NOMO-1 (cell line): ENCODE measurements around the gene WNT9B.

Experiments used
- DNase-seq, 2 experiments: peaks; one replicate each; lab custom pipeline; 2025; ENCODE audit not compliant: unreplicated experiment in 2 of 2; lab: John Stamatoyannopoulos, UW

WNT9B gene

GRCh38 chr17:46853896-46854444 is 2.6 kb downstream of the WNT9B start:
- no peak for DNase-seq

GRCh38 chr17:46854515-46854914 is 3.1 kb downstream of the WNT9B start:
- no peak for DNase-seq

DNA sequence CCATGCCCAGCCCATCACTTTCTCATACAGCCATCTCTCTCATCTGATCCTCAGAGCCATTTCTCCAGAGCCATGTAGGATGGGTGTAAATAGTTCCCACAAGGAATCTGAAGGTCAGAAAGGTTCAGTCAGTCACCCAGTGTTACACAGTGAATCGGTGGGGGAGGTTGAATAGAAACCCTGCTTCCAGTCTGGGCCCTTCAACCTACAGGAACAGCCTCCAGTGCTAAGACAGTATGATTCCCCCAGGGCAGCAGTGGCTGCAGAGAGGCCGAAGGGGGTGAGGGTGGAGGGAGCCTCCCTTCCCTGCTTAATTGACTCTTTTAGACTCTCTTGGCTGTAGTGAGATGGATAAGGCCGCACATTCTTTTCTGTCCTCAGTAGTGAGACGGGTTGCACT is 3.6 kb downstream of the WNT9B start:
- DNase-seq = no peak

GRCh38 chr17:46857600-46857999 is 6.2 kb downstream of the WNT9B start:
- DNase-seq = no peak

DNA sequence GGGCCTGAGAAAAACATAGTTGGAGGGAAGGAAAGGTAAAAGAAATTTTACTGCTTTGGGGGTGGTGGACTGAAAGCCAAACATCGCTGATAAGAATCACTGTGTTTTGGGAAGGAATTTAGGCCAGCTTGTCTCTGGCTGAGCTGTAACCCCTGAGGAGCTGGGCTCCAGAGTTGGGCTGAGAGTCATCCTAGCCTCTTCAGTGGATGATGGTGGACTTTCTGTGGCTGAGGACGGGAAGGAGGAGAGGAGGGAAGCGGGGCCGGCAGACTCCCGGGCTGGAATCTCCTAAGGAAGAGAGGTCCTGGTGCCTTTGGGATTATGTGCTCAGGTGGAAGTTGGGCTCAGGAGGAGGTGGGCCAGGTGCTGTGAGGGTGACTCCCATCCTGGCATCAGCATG is 8.6 kb downstream of the WNT9B start:
- DNase-seq = no peak

DNA sequence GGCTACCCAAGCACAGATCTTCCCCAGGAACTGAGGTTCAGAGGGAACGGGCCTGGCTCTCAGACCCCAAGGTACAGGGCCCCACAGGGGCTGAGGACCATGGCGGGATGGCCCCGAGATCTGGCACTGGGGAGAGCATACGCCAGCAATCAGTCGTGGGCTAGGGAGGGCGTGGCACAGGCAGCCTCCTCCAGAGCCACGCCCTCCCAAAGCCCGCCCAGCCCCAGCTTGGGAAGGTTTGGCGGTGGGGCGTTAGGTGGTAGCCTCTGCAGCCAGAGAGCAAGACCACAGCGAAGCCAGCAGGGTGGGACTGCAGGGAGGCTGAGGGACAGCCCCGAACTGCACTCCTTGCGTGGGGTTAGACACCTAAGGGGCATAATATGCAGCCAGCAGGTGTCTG is 11.6 kb downstream of the WNT9B start:
- DNase-seq = no peak

DNA sequence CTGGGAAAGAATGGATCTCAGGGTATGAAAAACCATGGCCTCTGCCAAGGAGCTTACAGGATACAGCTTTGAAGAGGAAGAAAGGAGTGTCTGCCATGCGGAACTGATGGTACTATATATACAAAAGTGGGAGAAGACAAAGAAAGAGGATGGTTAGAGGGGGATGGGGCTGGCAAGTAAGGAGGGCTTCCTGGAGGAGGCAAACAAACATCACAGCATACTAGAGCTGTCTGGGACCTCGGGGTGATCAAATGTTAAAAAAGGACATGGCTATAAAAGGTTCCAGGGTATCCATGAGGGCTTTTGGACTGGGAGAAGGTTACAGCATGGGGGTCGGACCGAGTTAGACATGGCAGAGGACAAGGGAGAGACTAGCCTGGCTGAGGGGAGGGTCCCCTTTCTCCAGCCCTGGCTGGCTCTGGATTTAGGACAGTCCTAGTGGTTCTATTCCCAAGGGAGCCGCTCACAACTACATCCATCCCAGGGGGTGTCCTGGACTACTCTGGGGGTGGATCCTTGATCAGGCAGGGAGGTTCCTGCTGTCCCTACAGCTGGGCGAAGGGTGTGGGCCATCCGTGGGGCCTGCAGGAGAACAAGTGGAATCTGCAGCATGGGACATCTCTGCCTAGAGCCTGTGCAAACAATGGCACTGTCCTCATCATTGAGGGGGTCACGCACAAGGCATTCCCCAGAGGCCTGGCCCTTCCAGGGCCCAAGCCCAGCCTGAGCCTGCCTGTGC is 12.2 kb downstream of the WNT9B start:
- no peak for DNase-seq

GRCh38 chr17:46865100-46865499 is 13.7 kb downstream of the WNT9B start:
- DNase-seq = no peak

- DNase-seq = no peak
These were observed 14.9 kb downstream of the WNT9B start for GRCh38 chr17:46866325-46866724.

DNA sequence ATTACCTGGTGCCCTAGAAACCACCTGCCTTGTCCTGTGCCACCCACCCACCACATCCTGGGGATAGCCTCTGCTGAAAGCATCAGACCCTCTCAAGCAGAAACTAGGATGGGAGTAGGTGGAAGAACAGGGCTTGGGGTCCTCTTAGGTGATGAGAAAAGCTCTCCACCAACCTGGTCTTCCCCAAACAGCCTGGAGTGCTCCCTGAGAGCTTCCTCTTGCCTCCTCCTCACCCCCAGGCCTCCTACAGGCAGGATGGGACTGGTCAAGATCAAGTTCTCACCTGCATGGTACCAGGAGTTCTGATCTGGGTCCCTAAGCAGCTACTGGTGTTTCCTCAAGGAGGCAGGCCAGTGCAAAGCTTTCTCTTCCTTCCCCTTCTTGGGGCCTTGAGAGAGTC is 15.4 kb downstream of the WNT9B start:
- no peak for DNase-seq

DNA sequence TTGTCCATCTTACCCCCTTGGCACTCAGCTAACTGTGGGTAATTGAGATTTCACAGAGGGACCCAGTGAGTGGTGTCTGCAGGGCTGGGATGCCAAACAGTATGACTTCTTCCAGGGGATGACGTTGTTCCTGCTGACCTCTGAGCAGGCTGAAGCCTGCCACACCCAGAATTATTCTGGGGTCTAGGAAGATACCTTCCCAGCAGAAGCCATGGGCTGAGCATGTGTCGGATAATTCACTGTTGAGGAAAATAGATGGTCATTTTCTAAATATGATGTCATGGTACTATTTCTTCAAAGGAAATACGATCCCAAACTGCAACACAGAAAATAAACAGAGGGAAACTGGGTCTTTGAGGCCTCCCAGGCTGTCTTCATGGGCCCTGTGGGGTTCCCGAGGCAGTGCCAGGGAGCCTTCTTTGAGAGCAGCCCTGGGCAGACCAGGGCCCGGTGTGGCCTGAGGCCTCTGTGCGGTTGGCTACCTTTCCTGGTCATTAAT is 17.4 kb downstream of the WNT9B start:
- no peak for DNase-seq

DNA sequence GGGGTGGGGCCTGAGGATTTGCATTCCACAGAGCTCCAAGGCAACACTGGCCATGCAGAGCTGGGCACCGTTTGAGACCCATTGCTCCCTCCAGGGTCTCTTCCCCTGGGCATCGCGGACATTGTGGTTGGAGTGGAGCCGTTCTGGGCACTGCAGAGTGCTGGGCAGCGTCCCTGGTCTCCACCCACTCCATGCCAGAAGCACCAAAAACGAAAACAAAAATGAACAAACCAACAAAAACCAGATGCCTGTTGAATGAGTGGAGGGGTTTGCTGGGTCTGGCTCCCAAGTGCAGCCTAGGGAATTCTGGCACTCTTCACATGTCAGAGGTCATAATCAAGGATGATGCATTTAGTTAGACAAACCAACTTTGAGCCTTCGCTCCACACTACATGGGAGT is 17.9 kb downstream of the WNT9B start:
- no peak for DNase-seq

DNA sequence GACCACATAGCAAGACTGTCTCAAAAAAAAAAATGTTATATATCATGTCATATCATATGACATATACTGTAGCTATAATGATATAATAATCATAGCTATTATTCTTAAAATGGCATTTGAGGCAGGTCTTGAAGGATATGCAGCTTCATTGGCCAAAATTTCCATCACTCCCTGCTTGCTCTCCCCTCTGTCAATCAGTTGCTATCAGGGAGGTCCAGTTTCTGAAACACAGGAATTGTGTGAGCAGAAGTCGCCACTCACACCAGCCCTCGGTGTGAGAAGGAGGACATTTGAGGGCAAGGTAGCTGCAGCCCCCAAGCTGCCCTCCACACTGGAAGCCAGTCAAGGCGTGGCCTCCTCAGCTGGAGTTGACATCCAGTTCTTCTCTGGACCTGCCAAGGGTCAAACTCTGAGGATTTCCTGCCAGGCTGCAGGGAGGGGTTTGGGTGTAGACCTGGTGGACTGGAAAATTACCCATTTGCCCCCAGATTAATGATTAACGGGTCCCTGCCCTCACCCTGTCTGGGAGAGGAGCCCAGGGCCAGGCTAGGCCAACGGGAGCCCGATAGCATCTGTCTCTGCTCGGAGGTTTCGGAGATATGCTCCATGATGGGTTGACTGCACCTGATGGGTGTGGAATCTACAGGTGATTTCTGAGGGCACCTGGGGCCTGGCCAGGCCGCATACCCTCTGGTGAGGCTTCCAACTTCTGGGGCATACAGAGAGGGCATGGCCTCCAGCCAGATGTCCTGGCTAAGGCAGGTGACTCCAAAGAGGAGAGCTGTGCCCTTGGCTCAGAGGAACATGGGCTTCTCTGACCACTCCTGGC is 18.8 kb downstream of the WNT9B start:
- DNase-seq = no peak

GRCh38 chr17:46872421-46872820 is 21.0 kb downstream of the WNT9B start:
- no peak for DNase-seq

DNA sequence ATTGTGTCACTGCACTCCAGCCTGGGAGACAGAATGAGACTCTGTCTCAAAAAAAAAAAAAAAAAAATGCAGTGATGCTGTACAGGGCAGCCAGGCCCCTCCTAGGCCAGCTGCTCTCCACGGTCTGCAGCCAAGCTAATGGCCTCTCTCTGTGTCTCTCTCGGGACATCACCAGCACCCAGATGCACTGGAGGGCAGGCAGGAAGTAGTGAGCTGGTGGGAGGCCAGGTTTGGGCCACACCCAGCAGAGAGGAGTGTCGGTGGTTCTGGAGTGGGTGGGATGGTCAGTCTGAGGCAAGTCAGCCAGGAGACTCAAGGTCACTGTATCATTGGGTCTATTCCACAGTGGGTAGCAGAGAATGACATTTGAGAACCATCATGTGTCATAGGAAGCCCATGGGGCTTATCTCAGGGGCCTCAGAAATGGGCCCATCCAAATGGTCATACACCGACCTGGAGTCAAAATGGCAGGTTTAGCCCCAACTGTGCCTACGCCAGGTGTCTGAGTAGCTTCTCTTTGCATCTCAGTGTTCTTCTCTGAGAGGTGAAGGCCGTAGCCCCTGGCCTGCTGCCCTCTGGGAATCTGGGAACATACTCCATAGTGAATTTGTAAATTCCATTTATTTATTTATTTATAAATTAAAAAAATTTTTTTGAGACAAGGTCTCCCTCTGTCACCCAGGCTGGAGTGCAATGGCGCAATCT is 22.7 kb downstream of the WNT9B start:
- no peak for DNase-seq

- no peak for DNase-seq
These were observed 23.5 kb downstream of the WNT9B start for GRCh38 chr17:46874906-46875305.

GRCh38 chr17:46875849-46876352 is 24.5 kb downstream of the WNT9B start:
- no peak for DNase-seq

DNA sequence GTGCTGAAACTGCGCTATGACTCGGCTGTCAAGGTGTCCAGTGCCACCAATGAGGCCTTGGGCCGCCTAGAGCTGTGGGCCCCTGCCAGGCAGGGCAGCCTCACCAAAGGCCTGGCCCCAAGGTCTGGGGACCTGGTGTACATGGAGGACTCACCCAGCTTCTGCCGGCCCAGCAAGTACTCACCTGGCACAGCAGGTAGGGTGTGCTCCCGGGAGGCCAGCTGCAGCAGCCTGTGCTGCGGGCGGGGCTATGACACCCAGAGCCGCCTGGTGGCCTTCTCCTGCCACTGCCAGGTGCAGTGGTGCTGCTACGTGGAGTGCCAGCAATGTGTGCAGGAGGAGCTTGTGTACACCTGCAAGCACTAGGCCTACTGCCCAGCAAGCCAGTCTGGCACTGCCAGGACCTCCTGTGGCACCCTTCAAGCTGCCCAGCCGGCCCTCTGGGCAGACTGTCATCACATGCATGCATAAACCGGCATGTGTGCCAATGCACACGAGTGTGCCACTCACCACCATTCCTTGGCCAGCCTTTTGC is 25.0 kb downstream of the WNT9B start:
- no peak for DNase-seq

DNA sequence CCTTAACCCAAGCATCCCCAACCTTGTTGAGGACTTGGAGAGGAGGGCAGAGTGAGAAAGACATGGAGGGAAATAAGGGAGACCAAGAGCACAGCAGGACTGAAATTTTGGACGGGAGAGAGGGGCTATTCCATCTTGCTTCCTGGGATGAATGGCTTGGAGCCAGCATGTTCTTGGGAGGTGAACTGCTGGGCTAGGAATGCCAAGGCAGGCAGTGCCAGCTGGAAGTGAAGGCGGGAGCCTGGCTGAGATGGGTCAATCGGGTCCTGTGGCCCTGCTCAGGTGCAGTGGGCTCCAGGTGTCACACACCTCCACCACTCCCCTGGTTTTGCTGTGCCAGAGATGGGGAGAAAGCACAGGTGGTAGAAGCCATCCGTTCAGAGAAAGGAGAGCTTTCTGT is 25.5 kb downstream of the WNT9B start:
- DNase-seq = no peak

DNA sequence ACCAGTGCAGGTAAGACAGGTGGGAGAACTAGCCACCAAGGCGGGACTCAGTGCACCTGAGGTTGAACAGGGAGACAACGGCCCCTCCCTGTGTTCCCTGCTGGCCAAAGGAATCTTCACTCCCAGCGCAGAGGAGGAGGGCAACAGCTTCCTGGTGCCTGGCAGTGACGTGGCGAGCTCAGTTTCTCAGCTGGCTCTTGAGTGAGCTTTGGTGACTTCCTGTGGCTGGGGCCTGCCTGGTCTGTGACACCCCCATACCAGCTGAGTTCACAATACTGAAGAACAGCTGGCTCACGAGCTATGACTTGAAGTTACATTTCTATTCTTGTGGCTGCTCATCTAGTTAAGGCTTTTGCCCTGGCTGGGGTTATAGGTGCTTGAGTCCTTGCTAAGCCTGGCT is 26.1 kb downstream of the WNT9B start:
- DNase-seq = peak in 1 of 2 experiments; percentile 20

DNA sequence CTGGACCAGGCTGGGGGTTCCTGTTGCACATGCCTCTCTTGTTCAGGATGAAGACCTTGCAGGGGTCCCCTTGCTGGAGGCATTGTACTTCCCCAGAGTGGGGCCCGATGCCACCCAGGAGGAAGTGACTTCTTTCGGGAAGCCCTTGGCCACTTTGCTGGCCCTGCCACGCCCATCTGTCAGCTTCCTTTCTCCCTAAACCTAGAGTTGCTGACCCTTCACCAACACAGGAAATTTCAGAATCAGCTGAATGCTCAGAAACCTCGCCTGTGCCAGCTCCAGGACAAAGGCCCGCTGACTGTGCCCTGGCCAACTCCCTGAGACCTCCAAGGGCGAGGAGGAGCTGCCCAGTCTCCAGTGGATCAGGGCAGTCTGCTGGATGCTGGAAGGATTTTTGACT is 26.7 kb downstream of the WNT9B start:
- peak; percentile 20 to 34 for DNase-seq
